Stimulated activated CD8-positive, alpha-beta memory T cell treated with anti-CD3 and anti-CD28 coated beads, Interleukin-2, amount 100 ng/mL, for 48 hours (primary cell): ENCODE measurements around the gene CDH4.

Experiments
- DNase-seq, 2 donors: peaks; one replicate each; pipeline ENCODE4 v3.0.0-alpha.2; 2020; ENCODE audit warnings: low read depth in 2 of 2

The CDH4 gene

GRCh38 chr20:61861858-61862257 is 609.8 kb downstream of the CDH4 start:
- no peak for DNase-seq

- no peak for DNase-seq
Measured at GRCh38 chr20:61862881-61863280, 610.8 kb downstream of the CDH4 start.

DNA sequence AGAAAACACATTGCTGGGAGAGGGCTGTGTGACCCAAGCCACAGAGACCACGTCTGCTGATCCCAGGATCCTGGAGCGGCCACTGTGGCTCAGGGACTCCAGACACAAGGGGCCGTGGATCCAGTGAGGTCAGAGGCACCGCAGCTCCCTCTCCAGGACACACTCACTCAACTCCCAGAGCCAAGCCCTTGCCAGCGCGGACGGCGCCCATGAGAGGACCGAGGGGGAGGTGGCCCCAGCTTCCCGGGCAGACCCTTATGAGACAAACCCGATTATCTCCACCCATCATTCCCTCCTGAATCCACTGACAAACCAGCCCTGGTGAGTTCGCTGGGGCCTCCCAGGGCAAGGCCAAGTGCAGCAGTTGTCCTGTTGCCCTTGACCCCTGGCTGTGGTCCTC is 612.4 kb downstream of the CDH4 start:
- no peak for DNase-seq

GRCh38 chr20:61865353-61865752 is 613.3 kb downstream of the CDH4 start:
- DNase-seq = no peak

- DNase-seq = no peak
Measured at GRCh38 chr20:61866165-61866564, 614.1 kb downstream of the CDH4 start.

- no peak for DNase-seq
Measured at GRCh38 chr20:61868006-61868405, 615.9 kb downstream of the CDH4 start.

GRCh38 chr20:61868466-61869090 is 616.5 kb downstream of the CDH4 start:
- DNase-seq = no peak

DNA sequence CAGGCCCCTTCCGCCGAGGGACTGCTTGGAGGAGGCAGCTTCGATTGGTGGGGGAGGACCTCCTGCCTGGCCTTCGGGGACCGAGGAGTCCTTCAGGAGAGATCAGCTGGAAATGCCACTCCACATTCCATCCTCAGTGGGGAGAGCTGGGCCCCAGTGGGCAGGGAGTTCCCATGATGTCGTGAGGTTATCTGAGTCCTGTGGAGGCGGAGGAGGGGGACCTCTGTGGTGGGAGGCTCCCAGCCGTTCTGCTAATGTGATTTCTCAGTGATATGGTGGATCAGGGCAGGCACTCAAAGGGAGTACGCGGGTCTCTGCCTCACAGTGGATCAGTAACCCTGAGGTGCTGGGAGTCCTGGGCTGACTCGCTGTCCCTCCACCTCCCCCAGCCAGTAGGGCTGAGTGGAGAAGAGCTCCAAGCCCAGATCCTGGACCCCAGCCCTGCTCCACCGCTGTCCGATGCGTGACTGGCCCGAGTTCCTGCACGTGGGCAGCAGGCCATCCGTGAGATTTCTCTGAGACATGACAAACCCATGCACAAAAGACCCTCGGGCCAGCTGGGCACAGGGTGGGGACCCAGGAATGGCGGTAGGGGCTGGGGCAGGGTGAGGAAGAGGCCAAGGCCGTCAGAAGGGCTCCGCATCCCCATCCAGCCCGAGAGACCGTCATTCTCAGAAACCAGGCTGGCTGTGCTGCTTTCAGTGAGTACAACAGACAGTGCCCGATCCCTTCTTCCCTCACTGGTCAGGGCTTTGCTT is 617.9 kb downstream of the CDH4 start:
- DNase-seq = no peak

- DNase-seq = no peak
Measured at GRCh38 chr20:61871160-61871559, 619.1 kb downstream of the CDH4 start.

DNA sequence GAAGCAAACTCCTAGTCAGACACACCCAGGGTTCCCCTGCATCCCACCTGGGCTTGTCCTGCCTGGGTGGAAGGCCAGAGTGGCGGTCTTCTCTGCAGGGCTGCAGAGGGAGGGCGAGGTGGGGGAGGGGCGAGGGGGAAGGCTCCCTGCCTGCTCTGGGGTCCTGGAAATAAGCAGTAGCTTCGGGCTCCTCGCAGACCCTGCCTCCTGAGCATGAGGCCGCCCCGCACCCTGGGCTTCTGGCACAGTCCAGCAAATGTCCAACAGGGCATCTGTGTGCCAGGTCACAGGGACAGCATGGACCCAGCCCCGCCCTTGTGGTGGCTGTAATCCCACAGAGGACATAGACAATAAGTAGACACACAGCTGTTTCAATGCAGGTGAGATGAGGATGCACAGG is 619.9 kb downstream of the CDH4 start:
- no peak for DNase-seq

DNA sequence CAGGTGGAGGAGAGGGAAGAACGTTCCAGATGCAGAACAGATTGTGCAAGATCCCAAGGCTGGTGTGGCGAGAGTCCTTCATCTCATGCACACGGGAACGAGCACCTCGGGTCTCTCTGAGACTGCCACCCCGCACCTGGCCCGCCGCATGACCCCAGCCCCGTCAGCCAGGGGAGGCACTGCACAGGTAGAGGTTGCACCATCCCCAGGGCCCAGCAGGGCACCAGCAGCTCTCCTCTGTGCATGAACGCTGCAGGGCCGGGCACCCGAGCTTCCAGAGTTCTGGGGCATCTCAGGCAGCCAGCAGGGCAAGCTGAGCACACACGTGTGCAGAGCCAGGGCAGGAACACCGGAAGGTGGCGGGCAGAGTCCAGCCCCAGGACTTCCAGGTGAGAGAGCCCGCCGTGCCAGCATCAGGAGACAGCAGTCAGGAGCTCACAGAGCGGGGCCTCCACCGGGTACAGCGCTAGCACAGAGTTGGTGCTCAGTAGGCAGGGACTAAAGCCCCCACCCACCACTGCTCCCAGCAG is 620.4 kb downstream of the CDH4 start:
- no peak for DNase-seq

- DNase-seq = no peak
Measured at GRCh38 chr20:61873651-61874420, 621.8 kb downstream of the CDH4 start.

GRCh38 chr20:61874421-61875068 is 622.5 kb downstream of the CDH4 start:
- DNase-seq = no peak

DNA sequence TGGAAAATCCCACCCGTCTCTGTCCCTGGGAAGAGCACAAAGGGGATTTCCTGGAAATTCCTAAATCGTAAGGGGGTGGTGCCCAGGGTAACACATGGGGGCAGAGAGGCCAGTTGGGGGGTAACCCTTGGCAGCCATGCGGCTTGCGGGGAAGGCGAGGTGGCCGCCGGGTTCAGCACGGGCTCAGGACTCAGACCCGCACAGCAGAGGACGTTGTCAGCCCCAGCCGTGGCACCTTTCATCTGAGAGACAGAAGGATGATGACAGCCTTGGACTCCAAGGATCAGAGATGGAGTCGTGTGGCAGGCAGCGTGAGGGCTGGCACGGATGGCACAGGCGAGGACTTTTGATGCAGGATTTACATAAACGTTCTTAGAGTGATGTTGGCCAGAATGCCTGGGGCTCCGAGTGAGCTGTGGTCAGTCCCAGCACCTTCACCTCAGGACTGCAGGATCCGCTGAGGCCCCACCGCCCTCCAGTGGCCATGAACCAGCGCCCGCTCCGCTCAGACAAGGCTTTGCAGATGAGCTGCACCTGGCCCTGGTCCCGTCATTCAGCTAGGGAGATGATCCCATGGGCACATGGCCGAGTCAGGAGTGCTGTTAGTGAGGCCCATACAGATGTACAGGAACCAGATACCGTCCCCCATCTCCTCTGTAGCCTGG is 623.3 kb downstream of the CDH4 start:
- DNase-seq = no peak

DNA sequence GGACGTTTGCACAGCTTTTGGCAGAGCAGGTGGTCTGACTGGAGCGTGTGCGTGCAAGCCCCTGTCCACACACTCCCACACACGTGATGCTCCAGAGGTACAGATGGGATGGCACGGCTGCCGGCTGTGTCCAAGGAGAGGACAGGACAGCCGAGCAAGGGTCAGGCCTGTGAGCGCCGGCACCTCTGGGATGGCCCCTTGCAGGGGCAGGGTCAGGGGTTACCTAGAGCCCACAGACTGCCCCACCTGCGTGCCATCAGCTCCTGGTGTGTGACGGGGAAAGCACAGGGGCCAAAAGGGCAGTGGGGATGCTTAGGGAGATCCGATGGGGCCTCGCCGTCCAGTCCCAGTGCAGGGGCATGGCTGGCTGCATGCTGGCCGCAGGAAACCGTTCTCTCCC is 623.9 kb downstream of the CDH4 start:
- no peak for DNase-seq

DNA sequence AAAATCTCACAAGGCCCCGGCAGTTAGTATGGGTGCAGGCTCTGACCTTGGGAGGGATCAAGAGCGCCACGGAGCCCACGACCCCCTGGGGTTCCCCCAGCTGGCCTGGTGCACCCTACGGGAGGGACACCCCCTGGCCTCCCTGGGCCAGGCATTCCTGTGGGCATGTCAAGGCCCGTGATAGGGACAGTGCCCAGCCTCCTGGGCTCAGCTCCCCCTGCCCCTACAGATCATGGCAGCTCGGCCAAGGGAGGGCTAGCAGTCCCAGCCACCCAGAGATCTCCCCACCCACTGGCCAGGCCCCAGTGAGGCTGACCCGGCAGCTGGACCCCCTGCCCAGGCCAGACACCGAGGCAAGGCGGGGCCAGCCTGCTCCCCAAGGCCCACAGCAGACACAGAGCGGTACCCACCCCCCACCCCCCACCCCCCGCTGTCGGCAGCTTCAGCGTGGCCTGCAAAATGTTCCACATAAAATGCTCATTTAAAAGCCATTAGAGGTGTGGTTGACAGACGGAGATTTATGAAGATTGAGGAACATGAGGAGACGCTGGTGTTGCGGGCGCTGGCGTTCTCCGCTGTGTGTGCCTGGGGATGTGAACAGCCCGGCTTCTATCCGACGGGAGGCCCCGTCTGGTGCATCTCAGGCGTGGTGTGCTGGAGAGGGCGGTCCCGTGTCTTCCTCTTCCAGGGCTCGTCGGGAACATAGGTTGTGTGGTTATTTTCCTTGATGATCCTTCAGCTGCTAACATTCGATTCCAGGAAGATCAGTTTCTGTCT is 625.1 kb downstream of the CDH4 start:
- DNase-seq = no peak

DNA sequence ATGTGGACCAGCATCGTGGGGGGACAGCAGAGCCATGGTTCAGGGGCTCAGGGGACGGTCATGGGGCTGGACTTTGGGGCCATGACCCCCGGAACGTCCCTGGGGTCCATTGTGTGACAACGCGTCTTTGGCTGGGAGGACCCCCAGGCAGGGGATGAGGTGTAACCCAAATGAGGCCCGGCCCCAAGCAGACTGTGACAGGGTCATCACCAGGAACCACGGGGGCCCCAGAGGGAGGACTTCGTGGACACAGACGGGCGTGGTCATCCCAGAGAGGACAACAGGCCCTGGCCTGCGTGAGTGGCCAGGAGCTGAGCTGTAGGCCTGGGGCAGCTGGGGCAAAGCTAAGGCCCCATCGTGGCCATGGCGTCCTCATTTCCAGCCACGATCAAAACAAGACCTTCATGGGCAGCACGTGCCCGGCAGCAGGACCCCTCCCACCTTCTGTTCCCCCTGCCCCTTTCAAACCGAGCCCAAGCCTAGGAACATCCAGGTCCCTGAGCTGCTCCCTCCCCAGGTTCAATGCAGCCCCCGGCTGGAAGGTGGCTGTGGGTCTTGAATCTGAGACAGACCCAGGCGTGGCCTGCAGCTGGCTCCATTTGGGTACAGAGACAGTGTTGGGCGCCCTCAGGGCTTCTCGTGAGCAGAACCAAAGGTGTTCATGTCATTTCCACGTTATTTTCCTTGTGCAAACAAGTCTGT is 625.9 kb downstream of the CDH4 start:
- no peak for DNase-seq

DNA sequence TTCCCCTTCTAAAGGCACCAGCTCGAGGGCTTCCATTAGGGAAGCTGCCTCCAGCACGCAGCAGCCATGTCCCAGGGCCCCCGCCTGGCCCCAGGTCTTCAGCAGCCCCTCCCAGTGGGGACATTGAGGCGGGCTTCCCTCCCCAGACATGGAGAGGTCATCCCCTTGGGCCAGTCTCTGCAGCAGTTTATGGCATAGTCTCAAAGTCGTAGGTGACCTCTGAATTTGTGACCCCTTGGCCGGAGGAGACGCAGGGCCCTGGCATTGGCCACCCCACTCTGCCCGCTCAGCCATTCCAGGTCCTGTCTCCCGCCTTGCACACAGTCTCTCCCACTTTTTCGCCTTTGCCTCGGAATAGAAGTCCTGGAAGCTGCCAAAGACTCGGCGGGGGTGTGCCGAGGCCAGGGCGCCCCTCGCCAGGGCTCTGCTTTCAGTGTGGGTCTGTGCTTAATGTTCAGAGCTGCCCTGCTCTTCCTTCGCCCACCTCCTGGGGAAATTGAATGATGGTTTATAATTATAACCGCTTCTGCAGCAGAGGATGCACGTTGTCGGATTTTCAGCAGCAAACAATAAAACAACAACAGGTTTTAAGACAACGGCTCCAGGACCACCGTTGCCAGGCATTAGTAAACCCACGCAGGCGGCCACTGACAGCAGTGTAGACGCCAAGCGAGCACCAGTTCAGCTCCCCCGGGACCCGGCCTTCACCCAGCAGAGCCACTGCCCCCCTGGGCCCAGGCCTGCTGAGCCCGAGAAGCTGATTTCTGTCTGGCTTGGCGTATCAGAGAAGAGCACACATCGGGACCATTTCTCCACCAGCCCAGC is 626.6 kb downstream of the CDH4 start:
- no peak for DNase-seq

DNA sequence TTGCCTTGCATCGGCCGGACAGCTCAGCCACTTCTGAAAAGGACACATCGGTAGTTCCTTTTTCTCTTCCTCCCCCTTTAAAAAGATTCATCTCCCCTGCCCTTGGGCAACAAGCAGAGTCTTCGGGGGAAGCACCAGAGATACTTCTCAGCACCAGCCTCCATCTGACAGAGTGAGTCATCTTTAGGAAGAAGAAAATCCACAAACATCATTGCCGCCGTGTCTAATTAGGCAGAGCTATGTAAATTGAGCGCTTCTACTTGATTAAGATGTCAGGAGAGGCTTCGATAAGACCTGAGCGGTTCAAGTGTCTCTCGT is 627.2 kb downstream of the CDH4 start:
- DNase-seq = no peak
